HCT116 (cell line): ENCODE results near the gene PPP1R12C. TPM values are rescaled to one million over a fixed set of nuclear protein-coding genes. Genes with fewer than 3 reads are reported as not detected.

Experiments used
- ATAC-seq: fragments of 200-7000 bp; cut with Tn5 transposase; 2 replicates; pipeline ENCODE4 v1.9.1; 2020; ENCODE audit warnings: mild to moderate bottlenecking, moderate library complexity
- BruUV-seq: library from RNA; stranded (reverse); fragments of 400-500 nt; replicated peaks from 2 replicates; lab custom pipeline; 2021; lab: Mats Ljungman, UMichigan
- CTCF ChIA-PET: fragments of 300-600 bp; sonication (Branson Sonifier 250); formaldehyde crosslinking; loops from one replicate; lab custom pipeline; 2021; ENCODE audit warnings: antibody characterized with exemption; lab: Charles Lee
- POLR2A ChIA-PET: fragments of 300-600, 350-600 bp; sonication (Branson Sonifier 250); formaldehyde crosslinking; loops from one replicate; lab custom pipeline; 2021; ENCODE audit warnings: antibody characterized with exemption; lab: Charles Lee
- RAD21 ChIA-PET, 2 experiments: fragments of 300-600 bp; sonication (Branson Sonifier 250); formaldehyde crosslinking; loops; one replicate each; lab custom pipeline; 2023; ENCODE audit warnings: low total read pairs in 2 of 2; ENCODE audit not compliant: uncharacterized antibody in 2 of 2, unreplicated experiment in 2 of 2, low non-redundant PET in 1 of 2; lab: Charles Lee
- DNase-seq: peaks from one replicate; pipeline ENCODE4 v3.0.0-alpha.2; 2010; ENCODE audit warnings: low read depth, low spot score
- H2AFZ ChIP-seq: fragments of 200-600 bp; shearing (Covaris generic), sonication (generic); 2 replicates; pipeline ENCODE4 v1.6.1; 2017; ENCODE audit warnings: low read depth, mixed run types, mixed read lengths, antibody characterized with exemption, low read length; ENCODE audit not compliant: poor library complexity, severe bottlenecking
- H3K27ac ChIP-seq: 2 replicates; pipeline ENCODE4 v1.5.1; 2012; ENCODE audit warnings: low read depth, low read length
- H3K27me3 ChIP-seq: fragments of 200-600 bp; sonication (generic); 2 replicates; pipeline ENCODE4 v1.6.1; 2016; ENCODE audit warnings: mixed run types, low read length, mixed read lengths; ENCODE audit not compliant: insufficient read depth
- H3K36me3 ChIP-seq, 2 experiments: fragments of 200-500 bp in 1 of 2; fragments of 200-600 bp in 1 of 2; sonication (Bioruptor generic) in 1 of 2; sonication (generic) in 1 of 2; 2 replicates each; pipeline versions ENCODE4 v1.5.1 to v1.6.1; 2014 to 2016; ENCODE audit warnings: low read length in 2 of 2, inconsistent platforms in 1 of 2, mixed read lengths in 1 of 2, mixed run types in 1 of 2; ENCODE audit not compliant: insufficient read depth in 2 of 2, control insufficient read depth in 1 of 2
- H3K4me1 ChIP-seq, 2 experiments: fragments of 200-600 bp in 1 of 2; sonication (generic) in 1 of 2; 2 replicates each; pipeline versions ENCODE4 v1.5.1 to v1.6.1; 2012 to 2017; ENCODE audit warnings: low read length in 2 of 2, inconsistent platforms in 1 of 2, mild to moderate bottlenecking in 1 of 2, mixed read lengths in 1 of 2, mixed run types in 1 of 2, moderate library complexity in 1 of 2; ENCODE audit not compliant: insufficient read depth in 2 of 2, control insufficient read depth in 1 of 2
- H3K4me2 ChIP-seq: fragments of 200-600 bp; sonication (generic); 2 replicates; pipeline ENCODE4 v1.6.1; 2017; ENCODE audit warnings: mixed run types, low read length, mixed read lengths
- H3K4me3 ChIP-seq, 2 experiments: fragments of 200-600 bp in 1 of 2; sonication (generic) in 1 of 2; replicated peaks in 1 of 2; 2 replicates each; pipeline ENCODE4 v1.5.1; 2011 to 2016; ENCODE audit warnings: low read length in 2 of 2, control low read depth in 1 of 2, low read depth in 1 of 2, mild to moderate bottlenecking in 1 of 2, mixed read lengths in 1 of 2, mixed run types in 1 of 2
- H3K79me2 ChIP-seq: fragments of 200-600 bp; sonication (generic); 2 replicates; pipeline ENCODE4 v1.6.1; 2017; ENCODE audit warnings: mild to moderate bottlenecking, mixed run types, low read length, moderate library complexity, mixed read lengths; ENCODE audit not compliant: insufficient read depth
- H3K9ac ChIP-seq: fragments of 200-600 bp; sonication (generic); 2 replicates; pipeline ENCODE4 v1.6.1; 2016; ENCODE audit warnings: low read length, mixed read lengths
- H3K9me2 ChIP-seq: fragments of 200-600 bp; sonication (generic), shearing (Covaris generic); 2 replicates; pipeline ENCODE4 v1.6.1; 2017; ENCODE audit warnings: mixed run types, mild to moderate bottlenecking, moderate library complexity; ENCODE audit not compliant: insufficient read depth
- H3K9me3 ChIP-seq, 2 experiments: fragments of 200-500 bp in 1 of 2; fragments of 200-600 bp in 1 of 2; sonication (Bioruptor generic) in 1 of 2; sonication (generic) in 1 of 2; 2 replicates each; pipeline ENCODE4 v1.6.1; 2014 to 2017; ENCODE audit warnings: low read length in 2 of 2, mixed read lengths in 2 of 2, inconsistent platforms in 1 of 2, low read depth in 1 of 2, mild to moderate bottlenecking in 1 of 2, mixed run types in 1 of 2, moderate library complexity in 1 of 2; ENCODE audit not compliant: control insufficient read depth in 1 of 2, insufficient read depth in 1 of 2
- H4K20me1 ChIP-seq: fragments of 200-600 bp; sonication (generic), shearing (Covaris generic); 2 replicates; pipeline ENCODE4 v1.6.1; 2017; ENCODE audit warnings: mixed run types, mild to moderate bottlenecking, moderate library complexity; ENCODE audit not compliant: insufficient read depth
- CEBPB ChIP-seq: IDR thresholded peaks from 2 replicates; pipeline ENCODE4 v1.6.1; 2012; ENCODE audit warnings: low read depth
- ELF1 ChIP-seq: IDR thresholded peaks from 2 replicates; pipeline ENCODE4 v1.6.1; 2012; ENCODE audit warnings: low read depth, borderline replicate concordance
- EZH2 ChIP-seq: fragments of 200-600 bp; sonication (generic); IDR thresholded peaks from 2 replicates; pipeline ENCODE4 v1.6.1; 2017; ENCODE audit warnings: antibody characterized with exemption, mixed run types
- MAX ChIP-seq: IDR thresholded peaks from 2 replicates; pipeline ENCODE4 v1.6.1; 2012
- POLR2A ChIP-seq: IDR thresholded peaks from 2 replicates; pipeline ENCODE4 v1.7.0; 2011; ENCODE audit warnings: borderline replicate concordance; ENCODE audit not compliant: insufficient read depth, insufficient read length; ENCODE audit errors: extremely low read depth
- POLR2AphosphoS5 ChIP-seq: IDR thresholded peaks from 2 replicates; pipeline ENCODE4 v1.6.1; 2011; ENCODE audit warnings: mild to moderate bottlenecking, low read depth, low read length, moderate library complexity
- RAD21 ChIP-seq: IDR thresholded peaks from 2 replicates; pipeline ENCODE4 v1.6.1; 2012; ENCODE audit warnings: low read depth, mild to moderate bottlenecking
- SIN3A ChIP-seq: IDR thresholded peaks from 2 replicates; pipeline ENCODE4 v1.6.1; 2012; ENCODE audit warnings: low read depth
- SP1 ChIP-seq: IDR thresholded peaks from 2 replicates; pipeline ENCODE4 v1.6.1; 2012; ENCODE audit warnings: low read depth
- SRF ChIP-seq: IDR thresholded peaks from 2 replicates; pipeline ENCODE4 v1.6.1; 2012; ENCODE audit warnings: low read depth
- TCF7L2 ChIP-seq: IDR thresholded peaks from 2 replicates; pipeline ENCODE4 v1.7.0; 2011; ENCODE audit warnings: borderline replicate concordance, inconsistent platforms; ENCODE audit not compliant: insufficient read depth, insufficient read length; ENCODE audit errors: extremely low read depth
- YY1 ChIP-seq: IDR thresholded peaks from 2 replicates; pipeline ENCODE4 v1.6.1; 2011; ENCODE audit warnings: low read length, low read depth, moderate library complexity, mild to moderate bottlenecking; ENCODE audit not compliant: insufficient replicate concordance; ENCODE audit errors: extremely low read depth
- ZFX ChIP-seq: fragments of 450-650 bp; IDR thresholded peaks from 2 replicates; pipeline ENCODE4 v1.6.1; 2017
- ZNF274 ChIP-seq: fragments of 200-500 bp; sonication (Bioruptor generic); IDR thresholded peaks from 2 replicates; pipeline ENCODE4 v1.6.1; 2014; ENCODE audit warnings: mild to moderate bottlenecking, low read depth, low read length, inconsistent platforms
- intact Hi-C: fragments of 100-400 bp; cut with micrococcal nuclease; formaldehyde crosslinking; loops from 2 replicates; pipeline ENCODE4 v1.10.0; 2022
- total RNA-seq: library from RNA; stranded (reverse); gene quantifications from one replicate; pipeline ENCODE4 v1.2.1, GENCODE V29; 2021; ENCODE audit not compliant: unreplicated experiment
- TF ChIP-seq, protein P1 (sequence below), 3 experiments: fragments of 200-600 bp in 1 of 3; sonication (generic) in 1 of 3; IDR thresholded peaks in 2 of 3; conservative IDR thresholded peaks in 1 of 3; 2 replicates each; pipeline ENCODE4 v1.5.1; 2012 to 2017; ENCODE audit warnings: low read depth in 2 of 3, low read length in 2 of 3, antibody characterized with exemption in 1 of 3, borderline replicate concordance in 1 of 3, control low read depth in 1 of 3, mild to moderate bottlenecking in 1 of 3, mixed read lengths in 1 of 3, mixed run types in 1 of 3, moderate library complexity in 1 of 3; ENCODE audit not compliant: insufficient read depth in 1 of 3

PPP1R12C gene
- total RNA-seq, 1 experiment from 2014 or later: 83.2 TPM

- TF ChIP-seq POLR2AphosphoS5 (no peak), SIN3A (no peak), MAX (no peak), YY1 (no peak), POLR2A (no peak), ELF1 (no peak), CEBPB (no peak), TCF7L2 (no peak), RAD21 (no peak), SRF (no peak), ZNF274 (no peak), EZH2 (no peak)
Measured at GRCh38 chr19:55091126-55091910, 26.1 kb downstream of the PPP1R12C start (continued).

- ChIA-PET RAD21 (no interaction called here), CTCF (interaction anchor here (2.1 kb wide), 1 partner anchor 69 kb away, joined by 11 read pairs; no protein-coding TSS in a partner anchor), POLR2A (no interaction called here)
- Histone ChIP-seq H3K9me3 (no peaks in the 10 kb centered on the region), H3K27ac (no peak overlapping the region), H3K4me2 (no peak overlapping the region), H3K9ac (no peak overlapping the region), H3K27me3 (no peaks in the 10 kb centered on the region), H3K9me2 (no peaks in the 10 kb centered on the region), H3K4me3 (no peak overlapping the region), H2AFZ (no peak overlapping the region), H4K20me1 (no peaks in the 10 kb centered on the region), H3K79me2 (no peaks in the 10 kb centered on the region), H3K36me3 (peaks cover 2 to 11% of the 10 kb centered on the region in 2 experiments; a peak in 3 of 4 replicates), H3K4me1 (peaks cover 0 to 3% of the 10 kb centered on the region in 2 experiments; a peak in 1 of 4 replicates)
- no peak for DNase-seq
- ATAC-seq: no peak
- no peak for TF ChIP-seq ZFX
- TF ChIP-seq SIN3A: no peak
- no peak for TF ChIP-seq SP1
- TF ChIP-seq, protein P1, sequence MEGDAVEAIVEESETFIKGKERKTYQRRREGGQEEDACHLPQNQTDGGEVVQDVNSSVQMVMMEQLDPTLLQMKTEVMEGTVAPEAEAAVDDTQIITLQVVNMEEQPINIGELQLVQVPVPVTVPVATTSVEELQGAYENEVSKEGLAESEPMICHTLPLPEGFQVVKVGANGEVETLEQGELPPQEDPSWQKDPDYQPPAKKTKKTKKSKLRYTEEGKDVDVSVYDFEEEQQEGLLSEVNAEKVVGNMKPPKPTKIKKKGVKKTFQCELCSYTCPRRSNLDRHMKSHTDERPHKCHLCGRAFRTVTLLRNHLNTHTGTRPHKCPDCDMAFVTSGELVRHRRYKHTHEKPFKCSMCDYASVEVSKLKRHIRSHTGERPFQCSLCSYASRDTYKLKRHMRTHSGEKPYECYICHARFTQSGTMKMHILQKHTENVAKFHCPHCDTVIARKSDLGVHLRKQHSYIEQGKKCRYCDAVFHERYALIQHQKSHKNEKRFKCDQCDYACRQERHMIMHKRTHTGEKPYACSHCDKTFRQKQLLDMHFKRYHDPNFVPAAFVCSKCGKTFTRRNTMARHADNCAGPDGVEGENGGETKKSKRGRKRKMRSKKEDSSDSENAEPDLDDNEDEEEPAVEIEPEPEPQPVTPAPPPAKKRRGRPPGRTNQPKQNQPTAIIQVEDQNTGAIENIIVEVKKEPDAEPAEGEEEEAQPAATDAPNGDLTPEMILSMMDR (IDR thresholded peaks at IDR 0.05 in 2 of 3, conservative IDR thresholded peaks at IDR 0.05 in 1 of 3; ENCODE audit: borderline replicate concordance in 1 of 3, insufficient read depth in 1 of 3, low read depth in 2 of 3, low read length in 2 of 3): no peak
- BruUV-seq: no TSS peak
- intact Hi-C loops: no loop called here
Measured at GRCh38 chr19:55090564-55090963, 26.9 kb downstream of the PPP1R12C start.
